Measurements from ENCODE around the gene PLA2G2D. TPM values are rescaled to one million over a fixed set of nuclear protein-coding genes. Genes with fewer than 3 reads are reported as not detected.

The PLA2G2D gene
- 0.09 TPM in 1 of 2 replicates, not detected in the other for total RNA-seq

DNA sequence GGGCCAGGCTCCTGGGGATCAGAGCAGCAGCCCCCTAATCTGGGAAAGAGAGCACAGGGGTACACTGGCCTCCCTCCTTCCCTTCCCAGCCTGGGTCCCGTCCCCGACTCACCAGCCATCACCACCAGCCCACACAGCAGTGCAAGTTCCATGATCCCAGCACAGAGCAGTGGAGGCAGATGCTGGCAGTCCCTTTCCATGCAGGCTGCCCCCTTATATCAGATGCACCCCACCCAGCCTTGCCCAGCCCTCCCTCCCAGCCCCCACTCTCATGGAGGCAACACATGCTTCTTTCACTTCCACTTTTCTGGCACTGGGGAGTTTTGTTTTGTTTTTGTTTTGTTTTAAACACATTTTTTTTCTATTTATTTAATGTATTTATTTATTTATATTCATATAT lies at the start of gene PLA2G2D:
TSS of gene PLA2G2D (minus strand) at position 190 of the 400 bp plus-strand sequence. CDS start at position 152, 38 bp downstream.
- intact Hi-C loops (cut with micrococcal nuclease), result no loop called here
- Mint-ChIP-seq H3K27ac (no peak within 1 kb of the TSS), H3K4me1 (ENCODE audit: low read depth) (no peaks in the 10 kb centered on the region), H3K36me3 (ENCODE audit: low read depth) (no peaks in the 10 kb centered on the region), H3K27me3 (ENCODE audit: low read depth) (peaks cover 10% of the 10 kb centered on the region), H3K4me3 (ENCODE audit: low read depth) (no peak within 1 kb of the TSS), H3K9me3 (no peaks in the 10 kb centered on the region)
- DNase-seq (ENCODE audit: low spot score), result no peak

DNA sequence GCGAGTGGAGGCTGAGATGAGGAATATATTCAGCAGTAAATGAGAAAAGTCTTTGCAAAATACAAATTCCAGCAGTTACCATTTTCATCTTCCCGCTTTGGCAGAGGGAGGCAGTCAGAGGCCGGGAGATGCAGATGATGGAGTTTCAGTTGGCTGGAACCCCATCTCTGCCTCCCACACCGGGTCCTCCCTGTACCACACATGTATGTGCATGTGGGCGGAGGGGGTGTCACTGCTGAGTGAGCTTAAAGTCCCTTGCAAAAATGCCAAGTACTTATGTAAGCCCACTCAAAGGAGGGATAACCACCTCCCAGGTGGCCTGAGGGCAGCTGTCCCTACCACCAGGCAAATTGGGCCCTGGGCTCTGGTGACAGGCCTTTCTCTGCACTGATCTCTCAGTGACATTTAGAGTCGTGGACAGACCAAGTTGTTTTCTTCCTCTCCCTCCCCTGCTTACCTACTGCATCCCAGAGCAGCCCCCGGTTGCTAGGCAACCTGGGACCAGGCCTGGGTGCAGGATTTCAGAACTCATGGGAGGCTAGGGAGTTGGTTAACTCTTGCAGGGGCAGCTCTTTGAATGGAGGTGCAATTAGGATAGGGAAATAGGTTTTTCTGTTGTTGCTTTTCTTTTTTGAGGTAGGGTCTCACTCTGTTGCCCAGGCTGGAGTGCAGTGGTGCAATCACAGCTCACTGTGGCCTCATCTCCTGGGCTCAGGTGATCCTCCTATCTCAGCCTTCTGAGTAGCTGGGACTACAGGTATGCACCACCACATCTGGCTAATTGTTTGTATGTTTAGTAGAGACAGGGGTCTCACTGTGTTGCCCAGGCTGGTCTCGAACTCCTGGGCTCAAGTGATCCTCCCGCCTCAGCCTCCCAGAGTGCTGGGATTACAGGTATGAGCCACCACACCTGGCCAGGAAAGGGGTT lies 49.5 kb upstream of the PLA2G2D start:
- no peaks in the 10 kb centered on the region for H3K9me3 Mint-ChIP-seq
- H3K36me3 Mint-ChIP-seq (ENCODE audit: low read depth), result no peaks in the 10 kb centered on the region
- H3K27me3 Mint-ChIP-seq (ENCODE audit: low read depth), result peaks cover 13% of the 10 kb centered on the region
- H3K4me1 Mint-ChIP-seq (ENCODE audit: low read depth), result peaks cover 4% of the 10 kb centered on the region
- no peak overlapping the region for H3K4me3 Mint-ChIP-seq (ENCODE audit: low read depth)
- intact Hi-C loops (cut with micrococcal nuclease), result no loop called here
- no peak overlapping the region for H3K27ac Mint-ChIP-seq
- DNase-seq (ENCODE audit: low spot score), result no peak

DNA sequence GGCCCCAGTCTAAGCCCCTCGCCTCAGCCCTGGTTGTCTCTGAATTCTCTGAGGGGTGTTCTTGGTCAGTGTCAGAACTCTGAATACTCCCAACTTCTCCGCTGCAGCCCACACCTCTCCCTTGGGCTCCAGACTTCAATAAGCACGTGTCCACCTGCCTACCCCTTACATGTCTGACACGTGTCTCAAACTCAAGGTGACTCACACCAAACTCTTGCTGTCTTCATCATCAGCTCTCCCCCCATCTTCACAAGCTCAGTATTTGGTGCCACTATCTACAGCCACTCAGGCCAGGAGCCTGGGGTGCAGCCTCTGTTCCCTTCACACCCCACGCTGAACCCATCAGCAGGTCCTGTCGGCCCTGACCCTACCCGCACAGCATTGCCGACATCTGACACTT lies 47.8 kb upstream of the PLA2G2D start:
- Mint-ChIP-seq H3K27ac (no peak overlapping the region), H3K27me3 (ENCODE audit: low read depth) (peaks cover 10% of the 10 kb centered on the region), H3K4me3 (ENCODE audit: low read depth) (no peak overlapping the region), H3K4me1 (ENCODE audit: low read depth) (peaks cover 4% of the 10 kb centered on the region), H3K36me3 (ENCODE audit: low read depth) (no peaks in the 10 kb centered on the region), H3K9me3 (peaks cover 6% of the 10 kb centered on the region)
- no peak for DNase-seq (ENCODE audit: low spot score)
- intact Hi-C loops (cut with micrococcal nuclease), result no loop called here

GRCh38 chr1:20166051-20166450 lies 46.7 kb upstream of the PLA2G2D start:
- H3K4me1 Mint-ChIP-seq (ENCODE audit: low read depth), result no peaks in the 10 kb centered on the region
- intact Hi-C loops (cut with micrococcal nuclease), result no loop called here
- no peak overlapping the region for H3K4me3 Mint-ChIP-seq (ENCODE audit: low read depth)
- no peak for DNase-seq (ENCODE audit: low spot score)
- peaks cover 10% of the 10 kb centered on the region for H3K27me3 Mint-ChIP-seq (ENCODE audit: low read depth)
- no peak overlapping the region for H3K27ac Mint-ChIP-seq
- H3K9me3 Mint-ChIP-seq, result peaks cover 13% of the 10 kb centered on the region
- H3K36me3 Mint-ChIP-seq (ENCODE audit: low read depth), result peaks cover 2% of the 10 kb centered on the region

GRCh38 chr1:20165522-20165951 lies 46.2 kb upstream of the PLA2G2D start:
- H3K4me3 Mint-ChIP-seq (ENCODE audit: low read depth), result no peak overlapping the region
- no peak for DNase-seq (ENCODE audit: low spot score)
- peaks cover 10% of the 10 kb centered on the region for H3K27me3 Mint-ChIP-seq (ENCODE audit: low read depth)
- peaks cover 18% of the 10 kb centered on the region for H3K9me3 Mint-ChIP-seq
- intact Hi-C loops (cut with micrococcal nuclease), result loop anchor here (1.0 kb wide), 1 partner anchor 30 kb away; no protein-coding TSS in a partner anchor
- peaks cover 2% of the 10 kb centered on the region for H3K36me3 Mint-ChIP-seq (ENCODE audit: low read depth)
- no peaks in the 10 kb centered on the region for H3K4me1 Mint-ChIP-seq (ENCODE audit: low read depth)
- no peak overlapping the region for H3K27ac Mint-ChIP-seq

DNA sequence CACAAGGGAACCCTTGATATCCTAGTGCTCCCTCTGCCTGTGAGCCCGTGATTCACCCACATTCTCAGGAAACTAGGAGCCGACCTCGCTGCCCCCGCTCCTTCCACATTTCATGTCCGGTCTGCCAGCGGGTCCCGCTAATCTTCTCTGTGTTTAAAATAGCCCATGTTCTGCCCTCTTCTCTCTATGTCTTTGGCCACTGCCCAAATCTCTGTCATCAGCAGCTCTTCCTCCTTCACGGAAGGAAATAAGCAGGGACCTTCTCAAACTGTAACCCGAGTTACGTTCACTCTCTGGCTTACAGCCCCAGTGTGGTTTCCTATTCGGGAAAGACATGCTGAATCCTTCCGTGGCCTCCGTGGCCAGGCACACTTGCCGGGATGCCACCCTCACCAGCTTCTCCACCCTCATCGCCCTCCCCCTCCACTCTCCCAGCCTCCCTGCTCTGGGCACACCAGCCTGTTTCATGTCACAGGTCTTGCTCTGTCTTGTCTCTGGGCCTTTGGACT lies 45.4 kb upstream of the PLA2G2D start:
- intact Hi-C loops (cut with micrococcal nuclease), result loop anchor here (1.0 kb wide), 1 partner anchor 31 kb away; no protein-coding TSS in a partner anchor
- peaks cover 23% of the 10 kb centered on the region for H3K9me3 Mint-ChIP-seq

DNA sequence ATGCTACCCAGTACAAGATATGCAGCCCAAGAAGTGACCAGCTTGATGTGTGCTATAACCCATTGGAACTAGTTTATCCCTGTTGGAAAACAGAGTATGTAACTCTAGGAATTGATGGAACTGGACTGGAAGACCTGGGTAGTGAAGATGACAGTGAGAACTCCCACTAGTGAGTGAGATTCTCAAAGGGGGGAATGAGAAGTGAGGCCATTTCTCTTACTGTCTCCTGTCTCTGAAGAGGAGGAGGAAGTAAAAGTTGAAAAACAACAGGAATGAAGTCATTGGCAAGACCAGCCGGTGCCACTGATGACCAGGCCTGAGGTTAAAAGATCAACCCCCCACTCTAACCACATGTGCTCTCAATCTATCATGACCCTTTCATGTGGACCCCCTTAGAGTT lies 40.7 kb upstream of the PLA2G2D start:
- peaks cover 37% of the 10 kb centered on the region for H3K9me3 Mint-ChIP-seq
- H3K27ac Mint-ChIP-seq, result no peak overlapping the region
- no peaks in the 10 kb centered on the region for H3K4me1 Mint-ChIP-seq (ENCODE audit: low read depth)
- peaks cover 2% of the 10 kb centered on the region for H3K27me3 Mint-ChIP-seq (ENCODE audit: low read depth)
- no peak for DNase-seq (ENCODE audit: low spot score)
- H3K4me3 Mint-ChIP-seq (ENCODE audit: low read depth), result no peak overlapping the region
- intact Hi-C loops (cut with micrococcal nuclease), result no loop called here
- H3K36me3 Mint-ChIP-seq (ENCODE audit: low read depth), result peaks cover 2% of the 10 kb centered on the region

More for the DNA sequence above, 45.4 kb upstream of the PLA2G2D start:
- Mint-ChIP-seq H3K4me1 (ENCODE audit: low read depth) (no peaks in the 10 kb centered on the region), H3K27me3 (ENCODE audit: low read depth) (peaks cover 10% of the 10 kb centered on the region), H3K36me3 (ENCODE audit: low read depth) (peaks cover 2% of the 10 kb centered on the region), H3K27ac (no peak overlapping the region), H3K4me3 (ENCODE audit: low read depth) (no peak overlapping the region)
- no peak for DNase-seq (ENCODE audit: low spot score)

- peaks cover 8% of the 10 kb centered on the region for H3K4me1 Mint-ChIP-seq (ENCODE audit: low read depth)
- intact Hi-C loops (cut with micrococcal nuclease), result no loop called here
- no peaks in the 10 kb centered on the region for H3K27me3 Mint-ChIP-seq (ENCODE audit: low read depth)
- no peak overlapping the region for H3K4me3 Mint-ChIP-seq (ENCODE audit: low read depth)
- no peak overlapping the region for H3K27ac Mint-ChIP-seq
- no peak for DNase-seq (ENCODE audit: low spot score)
- peaks cover 2% of the 10 kb centered on the region for H3K36me3 Mint-ChIP-seq (ENCODE audit: low read depth)
- H3K9me3 Mint-ChIP-seq, result peaks cover 37% of the 10 kb centered on the region
Measured at GRCh38 chr1:20158358-20159070, 39.2 kb upstream of the PLA2G2D start.

- no peak overlapping the region for H3K4me3 Mint-ChIP-seq (ENCODE audit: low read depth)
- intact Hi-C loops (cut with micrococcal nuclease), result no loop called here
- H3K4me1 Mint-ChIP-seq (ENCODE audit: low read depth), result peaks cover 8% of the 10 kb centered on the region
- DNase-seq (ENCODE audit: low spot score), result no peak
- no peak overlapping the region for H3K27ac Mint-ChIP-seq
- H3K9me3 Mint-ChIP-seq, result peaks cover 10% of the 10 kb centered on the region
- no peaks in the 10 kb centered on the region for H3K27me3 Mint-ChIP-seq (ENCODE audit: low read depth)
- no peaks in the 10 kb centered on the region for H3K36me3 Mint-ChIP-seq (ENCODE audit: low read depth)
Measured at GRCh38 chr1:20154301-20154831, 35.0 kb upstream of the PLA2G2D start.

DNA sequence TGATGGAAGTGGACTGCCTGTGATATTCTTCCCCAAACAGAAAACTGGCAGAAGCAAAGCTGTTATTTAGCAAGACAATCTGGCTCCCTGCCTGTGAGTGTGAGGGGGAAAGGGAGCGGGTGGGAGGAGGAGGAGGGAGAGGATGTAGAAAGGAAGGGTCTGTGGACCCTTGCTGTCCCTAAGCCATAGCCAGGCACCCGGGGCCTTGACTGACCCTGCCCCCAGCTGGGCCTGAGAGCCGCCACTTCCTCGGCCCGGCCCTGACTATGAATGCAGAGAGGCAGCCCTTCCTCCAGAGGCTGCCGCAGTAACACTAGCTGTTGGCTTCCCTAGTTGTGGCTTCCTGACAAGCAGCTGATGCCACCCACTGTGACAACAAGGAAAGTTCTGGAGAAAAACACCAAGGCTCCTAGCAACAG lies 33.7 kb upstream of the PLA2G2D start:
- H3K27ac Mint-ChIP-seq, result no peak overlapping the region
- H3K9me3 Mint-ChIP-seq, result peaks cover 4% of the 10 kb centered on the region
- no peaks in the 10 kb centered on the region for H3K27me3 Mint-ChIP-seq (ENCODE audit: low read depth)
- no peak for DNase-seq (ENCODE audit: low spot score)
- intact Hi-C loops (cut with micrococcal nuclease), result loop anchor here (1.0 kb wide), 2 partner anchors 178 to 235 kb away; no protein-coding TSS in a partner anchor
- peaks cover 8% of the 10 kb centered on the region for H3K4me1 Mint-ChIP-seq (ENCODE audit: low read depth)
- H3K4me3 Mint-ChIP-seq (ENCODE audit: low read depth), result no peak overlapping the region
- no peaks in the 10 kb centered on the region for H3K36me3 Mint-ChIP-seq (ENCODE audit: low read depth)

DNA sequence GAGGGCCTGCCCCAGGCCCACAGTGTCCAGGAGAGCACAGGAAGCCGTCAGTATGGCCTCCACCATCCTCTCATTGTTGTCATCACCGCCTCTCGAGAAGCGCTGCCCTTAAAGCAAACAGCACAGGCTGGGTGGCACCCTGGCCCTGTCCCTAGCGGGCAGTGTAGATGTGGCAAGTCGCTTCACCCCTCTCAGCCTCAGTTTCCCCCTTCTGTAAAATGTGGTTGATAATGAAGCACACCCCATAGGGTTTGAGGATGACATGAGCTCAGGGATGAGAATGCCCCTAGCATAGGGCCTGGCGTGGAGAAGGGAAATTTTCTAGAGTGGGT lies 33.2 kb upstream of the PLA2G2D start:
- intact Hi-C loops (cut with micrococcal nuclease), result loop anchor here (1.0 kb wide), 2 partner anchors 177 to 234 kb away; no protein-coding TSS in a partner anchor
- H3K36me3 Mint-ChIP-seq (ENCODE audit: low read depth), result no peaks in the 10 kb centered on the region
- peaks cover 8% of the 10 kb centered on the region for H3K4me1 Mint-ChIP-seq (ENCODE audit: low read depth)
- peak overlapping the region; percentile 49 for H3K4me3 Mint-ChIP-seq (ENCODE audit: low read depth)
- no peak overlapping the region for H3K27ac Mint-ChIP-seq
- DNase-seq (ENCODE audit: low spot score), result no peak
- H3K27me3 Mint-ChIP-seq (ENCODE audit: low read depth), result no peaks in the 10 kb centered on the region
- H3K9me3 Mint-ChIP-seq, result peaks cover 4% of the 10 kb centered on the region

- H3K27ac Mint-ChIP-seq, result no peak overlapping the region
- DNase-seq (ENCODE audit: low spot score), result peak; percentile 67
- intact Hi-C loops (cut with micrococcal nuclease), result loop anchor here (1.0 kb wide), 2 partner anchors 177 to 234 kb away; no protein-coding TSS in a partner anchor
- peaks cover 8% of the 10 kb centered on the region for H3K4me1 Mint-ChIP-seq (ENCODE audit: low read depth)
- H3K9me3 Mint-ChIP-seq, result no peaks in the 10 kb centered on the region
- no peaks in the 10 kb centered on the region for H3K36me3 Mint-ChIP-seq (ENCODE audit: low read depth)
- H3K4me3 Mint-ChIP-seq (ENCODE audit: low read depth), result peak overlapping the region; percentile 49
- no peaks in the 10 kb centered on the region for H3K27me3 Mint-ChIP-seq (ENCODE audit: low read depth)
Measured at GRCh38 chr1:20151906-20152598, 32.7 kb upstream of the PLA2G2D start.

Data from activated T-helper 2 cell treated with anti-CD3 and anti-CD28 coated beads, Interferon-gamma antibody, Interleukin-2, Interleukin-4, amounts not matched to agents 10 μg/mL and 5 μg/mL and 100 μg/mL, durations not matched to agents 14 hours and 24 hours and 36 hours (primary cell).